ENCODE data around the gene PNRC1.

DNA sequence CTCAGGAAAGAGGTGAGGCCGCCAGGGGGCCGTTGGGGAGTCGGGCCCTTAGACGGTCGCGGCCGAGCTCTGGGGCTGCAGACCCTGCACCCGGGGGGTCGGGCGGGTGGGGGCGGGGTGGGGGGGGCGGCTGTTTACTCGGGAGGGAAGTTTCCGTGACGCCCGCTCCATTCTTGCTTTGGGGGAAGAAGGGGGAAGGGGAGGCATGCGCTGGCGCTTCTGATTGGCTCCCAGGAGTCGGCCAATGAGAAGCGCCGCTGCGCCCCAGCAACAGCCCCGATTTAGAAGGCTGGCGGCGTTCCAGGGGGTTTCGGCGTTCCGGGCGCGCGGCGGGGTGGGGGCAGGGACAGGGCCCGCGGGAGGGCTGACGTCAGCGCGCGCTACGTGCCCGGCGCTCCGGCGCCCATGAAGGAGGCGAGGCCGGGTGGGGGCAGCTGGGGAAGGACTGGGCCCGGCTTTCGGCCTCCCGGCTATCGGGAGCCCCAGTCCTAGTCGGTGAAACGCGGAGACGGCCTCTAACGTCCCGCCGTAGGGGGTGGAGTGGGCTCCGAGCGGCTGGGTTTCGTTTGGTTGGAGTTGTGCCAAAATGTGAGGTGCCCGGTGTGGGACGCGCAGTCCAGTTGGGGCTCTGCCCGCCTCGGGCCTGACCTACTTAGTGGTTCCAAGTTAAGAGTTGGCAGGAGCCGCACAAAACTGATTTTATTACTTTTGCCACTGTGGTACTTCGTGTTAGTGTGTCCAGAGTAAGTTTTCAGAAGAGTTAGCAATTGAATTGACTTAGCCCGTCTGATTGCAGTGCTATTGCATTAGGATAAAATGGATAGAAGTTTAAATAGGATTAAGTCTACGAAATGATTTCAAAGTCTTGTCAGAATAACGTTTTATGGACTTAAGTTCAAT is 1.1 kb downstream of the PNRC1 start:
- TF ChIP-seq, protein P1, sequence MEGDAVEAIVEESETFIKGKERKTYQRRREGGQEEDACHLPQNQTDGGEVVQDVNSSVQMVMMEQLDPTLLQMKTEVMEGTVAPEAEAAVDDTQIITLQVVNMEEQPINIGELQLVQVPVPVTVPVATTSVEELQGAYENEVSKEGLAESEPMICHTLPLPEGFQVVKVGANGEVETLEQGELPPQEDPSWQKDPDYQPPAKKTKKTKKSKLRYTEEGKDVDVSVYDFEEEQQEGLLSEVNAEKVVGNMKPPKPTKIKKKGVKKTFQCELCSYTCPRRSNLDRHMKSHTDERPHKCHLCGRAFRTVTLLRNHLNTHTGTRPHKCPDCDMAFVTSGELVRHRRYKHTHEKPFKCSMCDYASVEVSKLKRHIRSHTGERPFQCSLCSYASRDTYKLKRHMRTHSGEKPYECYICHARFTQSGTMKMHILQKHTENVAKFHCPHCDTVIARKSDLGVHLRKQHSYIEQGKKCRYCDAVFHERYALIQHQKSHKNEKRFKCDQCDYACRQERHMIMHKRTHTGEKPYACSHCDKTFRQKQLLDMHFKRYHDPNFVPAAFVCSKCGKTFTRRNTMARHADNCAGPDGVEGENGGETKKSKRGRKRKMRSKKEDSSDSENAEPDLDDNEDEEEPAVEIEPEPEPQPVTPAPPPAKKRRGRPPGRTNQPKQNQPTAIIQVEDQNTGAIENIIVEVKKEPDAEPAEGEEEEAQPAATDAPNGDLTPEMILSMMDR (IDR thresholded peaks at IDR 0.05; ENCODE audit: poor library complexity, severe bottlenecking) = no peak
- peak; percentile 93 for TF ChIP-seq EP300 (conservative IDR thresholded peaks at IDR 0.05; ENCODE audit: poor library complexity, severe bottlenecking)
- peak; percentile 57 for TF ChIP-seq MXI1 (conservative IDR thresholded peaks at IDR 0.05; ENCODE audit: poor library complexity, severe bottlenecking)
- TF ChIP-seq POLR2AphosphoS5 (IDR thresholded peaks at IDR 0.05) = peak; percentile 69
- TF ChIP-seq RAD21 (conservative IDR thresholded peaks at IDR 0.05) = peak; percentile 3
- TF ChIP-seq SMC3 (conservative IDR thresholded peaks at IDR 0.05; ENCODE audit: poor library complexity) = peak; percentile 22
- no peak for TF ChIP-seq TAF1 (IDR thresholded peaks at IDR 0.05; ENCODE audit: low read depth)
- no peak for TF ChIP-seq EZH2 (IDR thresholded peaks at IDR 0.05; ENCODE audit: borderline replicate concordance, insufficient read depth, low read length, poor library complexity, severe bottlenecking)
